NB4 (cell line): ENCODE data around the gene ZNF407.

Source experiments
- DNase-seq: peaks from one replicate; pipeline ENCODE4 v3.0.0; 2010; ENCODE audit warnings: low read depth
- H3K4me3 ChIP-seq: one replicate; pipeline ENCODE4 v1.5.1; 2011; ENCODE audit warnings: mild to moderate bottlenecking, low read depth, low read length, moderate library complexity
- CTCF ChIP-seq: IDR thresholded peaks from one replicate; pipeline ENCODE4 v1.5.1; 2012; ENCODE audit warnings: low read depth, low read length
- MYC ChIP-seq: IDR thresholded peaks from 2 replicates; pipeline ENCODE4 v1.6.1; 2011; ENCODE audit warnings: low read depth, low read length
- POLR2A ChIP-seq: IDR thresholded peaks from 2 replicates; pipeline ENCODE4 v1.6.1; 2011; ENCODE audit warnings: mild to moderate bottlenecking; ENCODE audit not compliant: insufficient read length; ENCODE audit errors: extremely low read depth
- TF ChIP-seq, protein P1 (sequence below): IDR thresholded peaks from 2 replicates; pipeline ENCODE4 v1.6.1; 2011; ENCODE audit warnings: low read depth, low read length

The ZNF407 gene

GRCh38 chr18:75052475-75052874 lies 454.8 kb downstream of the ZNF407 start:
- DNase-seq: no peak
- no peak overlapping the region for H3K4me3 ChIP-seq
- TF ChIP-seq POLR2A (no peak), MYC (no peak), CTCF (no peak)
- TF ChIP-seq, protein P1, sequence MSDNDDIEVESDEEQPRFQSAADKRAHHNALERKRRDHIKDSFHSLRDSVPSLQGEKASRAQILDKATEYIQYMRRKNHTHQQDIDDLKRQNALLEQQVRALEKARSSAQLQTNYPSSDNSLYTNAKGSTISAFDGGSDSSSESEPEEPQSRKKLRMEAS: no peak

DNA sequence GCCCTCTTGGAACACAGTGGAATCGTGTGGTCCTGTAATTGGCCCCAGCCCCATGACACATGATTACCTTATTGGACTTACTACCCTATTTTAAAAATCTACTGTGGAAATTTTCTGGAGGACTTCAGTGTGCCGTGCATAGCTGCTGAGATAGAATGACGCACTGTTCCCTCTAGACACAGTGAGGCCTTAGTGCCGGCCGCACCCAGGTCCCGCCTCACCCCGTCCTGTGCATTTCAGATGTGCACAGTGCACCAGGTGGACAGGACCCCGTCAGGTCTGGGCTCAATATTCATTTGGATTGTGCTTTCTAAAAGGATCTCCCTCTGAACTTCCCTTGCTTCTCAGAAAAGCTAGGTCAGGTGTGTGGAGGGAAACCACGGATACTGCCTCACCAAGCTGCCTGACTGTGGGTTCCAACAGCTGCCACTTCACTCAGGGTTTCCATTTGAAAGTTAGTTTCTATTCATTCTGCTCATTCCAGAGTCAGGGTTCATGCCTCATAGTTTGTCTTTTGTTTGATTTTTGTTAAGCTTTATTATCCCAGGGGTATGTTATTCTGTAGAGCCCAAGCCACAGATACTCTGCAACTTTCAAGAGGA lies 455.5 kb downstream of the ZNF407 start:
- TF ChIP-seq MYC: no peak
- TF ChIP-seq POLR2A: no peak
- TF ChIP-seq, protein P1: no peak
- no peak for TF ChIP-seq CTCF
- H3K4me3 ChIP-seq: no peak overlapping the region
- no peak for DNase-seq

DNA sequence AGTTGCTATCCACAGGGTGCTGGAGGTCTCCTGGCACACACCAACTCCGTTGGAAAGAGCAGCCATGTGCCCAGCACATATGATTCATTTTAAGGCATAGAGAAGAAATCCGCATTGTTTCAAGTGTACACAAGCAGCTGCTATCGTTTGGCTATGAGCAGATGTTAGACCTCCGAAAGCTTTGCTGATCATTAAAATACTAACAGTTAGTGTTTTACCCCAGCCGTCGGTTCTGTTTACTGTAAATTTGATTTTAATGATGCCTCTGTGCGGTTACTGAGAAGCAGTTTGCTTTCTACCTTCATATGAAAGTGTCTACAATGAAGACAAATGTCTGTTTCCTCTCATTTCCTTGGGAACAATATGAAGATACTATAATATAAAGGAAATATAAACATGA lies 456.4 kb downstream of the ZNF407 start:
- TF ChIP-seq, protein P1: no peak
- TF ChIP-seq CTCF (no peak), POLR2A (no peak), MYC (no peak)
- no peak overlapping the region for H3K4me3 ChIP-seq
- DNase-seq: no peak

GRCh38 chr18:75054611-75055010 lies 456.9 kb downstream of the ZNF407 start:
- TF ChIP-seq, protein P1: no peak
- no peak for TF ChIP-seq CTCF
- TF ChIP-seq POLR2A: no peak
- DNase-seq: no peak
- no peak overlapping the region for H3K4me3 ChIP-seq

DNA sequence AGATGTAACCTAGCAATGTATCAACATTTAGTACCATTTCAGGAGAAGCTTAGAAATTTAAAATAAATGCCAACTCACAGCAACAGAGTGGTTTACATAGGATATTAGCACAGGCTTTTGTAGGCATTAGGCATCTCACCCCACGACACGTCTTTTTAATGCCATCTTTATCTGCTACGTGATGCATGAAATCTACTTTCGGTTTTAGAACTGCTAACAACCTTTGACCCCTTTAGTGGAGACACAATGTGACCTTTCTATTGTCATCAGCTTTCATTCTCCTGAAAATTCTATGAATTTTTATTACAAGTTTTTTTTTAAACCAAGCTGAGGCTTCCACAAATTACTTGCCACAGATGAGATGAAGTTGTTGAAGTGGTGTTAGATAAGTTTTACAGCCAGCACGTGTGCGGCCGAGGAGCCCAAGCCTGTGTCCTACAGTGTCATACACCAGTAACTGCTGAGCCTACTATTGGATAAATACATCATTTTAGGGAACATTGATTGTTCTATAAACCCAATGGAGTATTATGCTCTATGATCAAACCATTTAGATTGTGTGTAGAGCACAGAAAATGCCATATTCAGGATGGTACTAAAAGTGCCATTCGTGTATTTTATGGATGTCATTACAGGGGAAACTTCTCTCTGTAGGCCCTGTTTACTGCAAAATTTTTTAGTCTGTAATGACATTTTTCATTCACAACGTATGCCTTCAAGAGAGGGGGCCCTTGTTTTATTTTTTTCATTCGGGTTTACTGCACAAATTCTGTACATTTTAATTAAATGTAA lies 459.7 kb downstream of the ZNF407 start:
- no peak for DNase-seq
- H3K4me3 ChIP-seq: no peak overlapping the region
- no peak for TF ChIP-seq POLR2A
- TF ChIP-seq, protein P1: no peak

GRCh38 chr18:75060185-75060584 lies 462.5 kb downstream of the ZNF407 start:
- no peak for DNase-seq
- TF ChIP-seq CTCF: no peak
- H3K4me3 ChIP-seq: no peak overlapping the region
